HCT116 (cell line): ENCODE measurements around the gene DET1. TPM values are rescaled to one million over a fixed set of nuclear protein-coding genes. Genes with fewer than 3 reads are reported as not detected.
A peak's percentile ranks its signal among the peaks of the same experiment; 100 is the strongest.

ENCODE experiments used
- ATAC-seq: fragments of 200-7000 bp; cut with Tn5 transposase; 2 replicates; pipeline ENCODE4 v1.9.1; 2020; ENCODE audit warnings: mild to moderate bottlenecking, moderate library complexity
- BruUV-seq: library from RNA; stranded (reverse); fragments of 400-500 nt; replicated peaks from 2 replicates; lab custom pipeline; 2021; lab: Mats Ljungman, UMichigan
- CTCF ChIA-PET: fragments of 300-600 bp; sonication (Branson Sonifier 250); formaldehyde crosslinking; loops from one replicate; lab custom pipeline; 2021; ENCODE audit warnings: antibody characterized with exemption; lab: Charles Lee
- POLR2A ChIA-PET: fragments of 300-600, 350-600 bp; sonication (Branson Sonifier 250); formaldehyde crosslinking; loops from one replicate; lab custom pipeline; 2021; ENCODE audit warnings: antibody characterized with exemption; lab: Charles Lee
- RAD21 ChIA-PET, 2 experiments: fragments of 300-600 bp; sonication (Branson Sonifier 250); formaldehyde crosslinking; loops; one replicate each; lab custom pipeline; 2023; ENCODE audit warnings: low total read pairs in 2 of 2; ENCODE audit not compliant: uncharacterized antibody in 2 of 2, unreplicated experiment in 2 of 2, low non-redundant PET in 1 of 2; lab: Charles Lee
- DNase-seq: peaks from one replicate; pipeline ENCODE4 v3.0.0-alpha.2; 2010; ENCODE audit warnings: low read depth, low spot score
- H2AFZ ChIP-seq: fragments of 200-600 bp; shearing (Covaris generic), sonication (generic); 2 replicates; pipeline ENCODE4 v1.6.1; 2017; ENCODE audit warnings: low read depth, mixed run types, mixed read lengths, antibody characterized with exemption, low read length; ENCODE audit not compliant: poor library complexity, severe bottlenecking
- H3K27ac ChIP-seq: 2 replicates; pipeline ENCODE4 v1.5.1; 2012; ENCODE audit warnings: low read depth, low read length
- H3K27me3 ChIP-seq: fragments of 200-600 bp; sonication (generic); 2 replicates; pipeline ENCODE4 v1.6.1; 2016; ENCODE audit warnings: mixed run types, low read length, mixed read lengths; ENCODE audit not compliant: insufficient read depth
- H3K36me3 ChIP-seq, 2 experiments: fragments of 200-500 bp in 1 of 2; fragments of 200-600 bp in 1 of 2; sonication (Bioruptor generic) in 1 of 2; sonication (generic) in 1 of 2; 2 replicates each; pipeline versions ENCODE4 v1.5.1 to v1.6.1; 2014 to 2016; ENCODE audit warnings: low read length in 2 of 2, inconsistent platforms in 1 of 2, mixed read lengths in 1 of 2, mixed run types in 1 of 2; ENCODE audit not compliant: insufficient read depth in 2 of 2, control insufficient read depth in 1 of 2
- H3K4me1 ChIP-seq, 2 experiments: fragments of 200-600 bp in 1 of 2; sonication (generic) in 1 of 2; 2 replicates each; pipeline versions ENCODE4 v1.5.1 to v1.6.1; 2012 to 2017; ENCODE audit warnings: low read length in 2 of 2, inconsistent platforms in 1 of 2, mild to moderate bottlenecking in 1 of 2, mixed read lengths in 1 of 2, mixed run types in 1 of 2, moderate library complexity in 1 of 2; ENCODE audit not compliant: insufficient read depth in 2 of 2, control insufficient read depth in 1 of 2
- H3K4me2 ChIP-seq: fragments of 200-600 bp; sonication (generic); 2 replicates; pipeline ENCODE4 v1.6.1; 2017; ENCODE audit warnings: mixed run types, low read length, mixed read lengths
- H3K4me3 ChIP-seq, 2 experiments: fragments of 200-600 bp in 1 of 2; sonication (generic) in 1 of 2; replicated peaks in 1 of 2; 2 replicates each; pipeline ENCODE4 v1.5.1; 2011 to 2016; ENCODE audit warnings: low read length in 2 of 2, control low read depth in 1 of 2, low read depth in 1 of 2, mild to moderate bottlenecking in 1 of 2, mixed read lengths in 1 of 2, mixed run types in 1 of 2
- H3K79me2 ChIP-seq: fragments of 200-600 bp; sonication (generic); 2 replicates; pipeline ENCODE4 v1.6.1; 2017; ENCODE audit warnings: mild to moderate bottlenecking, mixed run types, low read length, moderate library complexity, mixed read lengths; ENCODE audit not compliant: insufficient read depth
- H3K9ac ChIP-seq: fragments of 200-600 bp; sonication (generic); 2 replicates; pipeline ENCODE4 v1.6.1; 2016; ENCODE audit warnings: low read length, mixed read lengths
- H3K9me2 ChIP-seq: fragments of 200-600 bp; sonication (generic), shearing (Covaris generic); 2 replicates; pipeline ENCODE4 v1.6.1; 2017; ENCODE audit warnings: mixed run types, mild to moderate bottlenecking, moderate library complexity; ENCODE audit not compliant: insufficient read depth
- H3K9me3 ChIP-seq, 2 experiments: fragments of 200-500 bp in 1 of 2; fragments of 200-600 bp in 1 of 2; sonication (Bioruptor generic) in 1 of 2; sonication (generic) in 1 of 2; 2 replicates each; pipeline ENCODE4 v1.6.1; 2014 to 2017; ENCODE audit warnings: low read length in 2 of 2, mixed read lengths in 2 of 2, inconsistent platforms in 1 of 2, low read depth in 1 of 2, mild to moderate bottlenecking in 1 of 2, mixed run types in 1 of 2, moderate library complexity in 1 of 2; ENCODE audit not compliant: control insufficient read depth in 1 of 2, insufficient read depth in 1 of 2
- H4K20me1 ChIP-seq: fragments of 200-600 bp; sonication (generic), shearing (Covaris generic); 2 replicates; pipeline ENCODE4 v1.6.1; 2017; ENCODE audit warnings: mixed run types, mild to moderate bottlenecking, moderate library complexity; ENCODE audit not compliant: insufficient read depth
- RAD21 ChIP-seq: IDR thresholded peaks from 2 replicates; pipeline ENCODE4 v1.6.1; 2012; ENCODE audit warnings: low read depth, mild to moderate bottlenecking
- intact Hi-C: fragments of 100-400 bp; cut with micrococcal nuclease; formaldehyde crosslinking; loops from 2 replicates; pipeline ENCODE4 v1.10.0; 2022
- total RNA-seq: library from RNA; stranded (reverse); gene quantifications from one replicate; pipeline ENCODE4 v1.2.1, GENCODE V29; 2021; ENCODE audit not compliant: unreplicated experiment
- TF ChIP-seq, protein P1 (sequence below): IDR thresholded peaks from 2 replicates; pipeline ENCODE4 v1.6.1; 2011; ENCODE audit warnings: mild to moderate bottlenecking, low read length, moderate library complexity; ENCODE audit not compliant: insufficient replicate concordance; ENCODE audit errors: extremely low read depth
- TF ChIP-seq, protein P2 (sequence below), 3 experiments: fragments of 200-600 bp in 1 of 3; sonication (generic) in 1 of 3; IDR thresholded peaks in 2 of 3; conservative IDR thresholded peaks in 1 of 3; 2 replicates each; pipeline ENCODE4 v1.5.1; 2012 to 2017; ENCODE audit warnings: low read depth in 2 of 3, low read length in 2 of 3, antibody characterized with exemption in 1 of 3, borderline replicate concordance in 1 of 3, control low read depth in 1 of 3, mild to moderate bottlenecking in 1 of 3, mixed read lengths in 1 of 3, mixed run types in 1 of 3, moderate library complexity in 1 of 3; ENCODE audit not compliant: insufficient read depth in 1 of 3

The DET1 gene
- total RNA-seq, 1 experiment from 2014 or later = 2.5 TPM

DNA sequence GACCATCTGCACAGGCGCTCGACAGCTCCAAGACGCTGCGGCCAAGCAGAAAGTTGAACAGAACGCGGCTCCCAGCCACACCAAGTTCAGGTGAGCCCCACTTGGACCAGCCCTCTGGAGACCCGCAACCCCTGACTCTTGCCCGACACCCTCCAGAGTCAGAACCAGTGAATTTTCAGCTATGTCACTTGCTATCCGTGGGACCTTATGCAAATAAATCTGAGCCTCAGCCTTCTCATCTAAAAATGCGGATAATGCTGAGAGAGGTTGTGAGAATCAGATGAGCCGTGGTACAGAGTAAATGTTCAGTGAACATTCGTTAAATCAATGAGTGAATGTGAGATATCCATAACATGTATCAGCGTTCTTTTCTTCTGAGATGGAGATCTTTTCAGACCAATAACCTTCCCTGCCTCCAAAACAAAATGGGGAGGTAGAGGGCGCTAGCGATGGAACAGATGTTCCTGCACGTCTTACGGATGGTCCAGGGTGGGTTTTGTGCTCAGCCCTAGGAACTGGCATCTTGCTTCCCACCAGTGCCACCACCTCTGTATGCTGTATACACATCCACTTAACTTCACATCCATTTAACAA is 78.4 kb downstream of the DET1 start:
- H3K4me3 ChIP-seq = peak overlapping the region; percentile 91 to 92
- RAD21 ChIA-PET = no interaction called here
- ATAC-seq = 0 out of 2 replicates have a peak, but pooled peaks have one; percentile 33
- H3K27me3 ChIP-seq = no peaks in the 10 kb centered on the region
- TF ChIP-seq RAD21 = peak; percentile 13; the same call in 1 of the 2 replicates
- TF ChIP-seq, protein P1, sequence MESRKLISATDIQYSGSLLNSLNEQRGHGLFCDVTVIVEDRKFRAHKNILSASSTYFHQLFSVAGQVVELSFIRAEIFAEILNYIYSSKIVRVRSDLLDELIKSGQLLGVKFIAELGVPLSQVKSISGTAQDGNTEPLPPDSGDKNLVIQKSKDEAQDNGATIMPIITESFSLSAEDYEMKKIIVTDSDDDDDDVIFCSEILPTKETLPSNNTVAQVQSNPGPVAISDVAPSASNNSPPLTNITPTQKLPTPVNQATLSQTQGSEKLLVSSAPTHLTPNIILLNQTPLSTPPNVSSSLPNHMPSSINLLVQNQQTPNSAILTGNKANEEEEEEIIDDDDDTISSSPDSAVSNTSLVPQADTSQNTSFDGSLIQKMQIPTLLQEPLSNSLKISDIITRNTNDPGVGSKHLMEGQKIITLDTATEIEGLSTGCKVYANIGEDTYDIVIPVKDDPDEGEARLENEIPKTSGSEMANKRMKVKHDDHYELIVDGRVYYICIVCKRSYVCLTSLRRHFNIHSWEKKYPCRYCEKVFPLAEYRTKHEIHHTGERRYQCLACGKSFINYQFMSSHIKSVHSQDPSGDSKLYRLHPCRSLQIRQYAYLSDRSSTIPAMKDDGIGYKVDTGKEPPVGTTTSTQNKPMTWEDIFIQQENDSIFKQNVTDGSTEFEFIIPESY = no peak
- TF ChIP-seq, protein P2, sequence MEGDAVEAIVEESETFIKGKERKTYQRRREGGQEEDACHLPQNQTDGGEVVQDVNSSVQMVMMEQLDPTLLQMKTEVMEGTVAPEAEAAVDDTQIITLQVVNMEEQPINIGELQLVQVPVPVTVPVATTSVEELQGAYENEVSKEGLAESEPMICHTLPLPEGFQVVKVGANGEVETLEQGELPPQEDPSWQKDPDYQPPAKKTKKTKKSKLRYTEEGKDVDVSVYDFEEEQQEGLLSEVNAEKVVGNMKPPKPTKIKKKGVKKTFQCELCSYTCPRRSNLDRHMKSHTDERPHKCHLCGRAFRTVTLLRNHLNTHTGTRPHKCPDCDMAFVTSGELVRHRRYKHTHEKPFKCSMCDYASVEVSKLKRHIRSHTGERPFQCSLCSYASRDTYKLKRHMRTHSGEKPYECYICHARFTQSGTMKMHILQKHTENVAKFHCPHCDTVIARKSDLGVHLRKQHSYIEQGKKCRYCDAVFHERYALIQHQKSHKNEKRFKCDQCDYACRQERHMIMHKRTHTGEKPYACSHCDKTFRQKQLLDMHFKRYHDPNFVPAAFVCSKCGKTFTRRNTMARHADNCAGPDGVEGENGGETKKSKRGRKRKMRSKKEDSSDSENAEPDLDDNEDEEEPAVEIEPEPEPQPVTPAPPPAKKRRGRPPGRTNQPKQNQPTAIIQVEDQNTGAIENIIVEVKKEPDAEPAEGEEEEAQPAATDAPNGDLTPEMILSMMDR (IDR thresholded peaks at IDR 0.05 in 2 of 3, conservative IDR thresholded peaks at IDR 0.05 in 1 of 3; ENCODE audit: borderline replicate concordance in 1 of 3, insufficient read depth in 1 of 3, low read depth in 2 of 3, low read length in 2 of 3) = peak; percentile 9 to 53 (median 28); a peak in 4 of 6 replicates
- TF ChIP-seq, all 23 proteins: peak for 2
- Histone ChIP-seq H3K4me2 (peak overlapping the region; percentile 96), H3K36me3 (peaks cover 16 to 19% of the 10 kb centered on the region in 2 experiments; a peak in 3 of 4 replicates), H3K9me3 (no peaks in the 10 kb centered on the region), H3K9ac (peak overlapping the region; percentile 94), H2AFZ (peak overlapping the region; percentile 57), H3K4me1 (peaks cover 13 to 17% of the 10 kb centered on the region in 2 experiments), H3K27ac (peak overlapping the region; percentile 77), H4K20me1 (no peaks in the 10 kb centered on the region), H3K9me2 (no peaks in the 10 kb centered on the region), H3K79me2 (peaks cover 60% of the 10 kb centered on the region)
- no peak for DNase-seq
- TSS peak; percentile 57 for BruUV-seq
- intact Hi-C loops = loop anchor here (1.0 kb wide), 1 partner anchor 78 kb away; the partner anchor contains the start of gene DET1
- ChIA-PET CTCF (interaction anchor here (0.6 to 3.3 kb wide), 5 partner anchors 13 to 194 kb away, joined by 3 to 17 read pairs (median 5); no protein-coding TSS in a partner anchor), POLR2A (interaction anchor here (1.0 to 1.2 kb wide), 3 partner anchors 13 to 171 kb away, joined by 3 to 6 read pairs (median 4); partner anchors contain the start of genes AEN and ISG20)
